NCI-H345 treated with DMSO at 0.1 percent for 48 hours (cell line): ENCODE measurements around the gene SPATA46.

Source experiments
- DNase-seq: peaks from one replicate; lab custom pipeline; 2025; ENCODE audit not compliant: unreplicated experiment; lab: John Stamatoyannopoulos, UW

Gene SPATA46

GRCh38 chr1:162375463-162375862, 1.2 kb downstream of the SPATA46 start:
- no peak for DNase-seq

- no peak for DNase-seq
Measured at GRCh38 chr1:162374406-162374805, 2.2 kb downstream of the SPATA46 start.

GRCh38 chr1:162373541-162374260, 3.0 kb downstream of the SPATA46 start:
- no peak for DNase-seq

- DNase-seq, result no peak
Measured at GRCh38 chr1:162373072-162373427, 3.6 kb downstream of the SPATA46 start.

- no peak for DNase-seq
Measured at GRCh38 chr1:162372159-162373071, 4.2 kb downstream of the SPATA46 start.

GRCh38 chr1:162371611-162372010, 5.0 kb downstream of the SPATA46 start:
- no peak for DNase-seq

GRCh38 chr1:162370721-162371120, 5.9 kb downstream of the SPATA46 start:
- no peak for DNase-seq

- no peak for DNase-seq
Measured at GRCh38 chr1:162370161-162370560, 6.5 kb downstream of the SPATA46 start.

GRCh38 chr1:162369571-162369970, 7.1 kb downstream of the SPATA46 start:
- no peak for DNase-seq

GRCh38 chr1:162368451-162368850, 8.2 kb downstream of the SPATA46 start:
- no peak for DNase-seq

GRCh38 chr1:162367772-162368171, 8.9 kb downstream of the SPATA46 start:
- DNase-seq, result no peak

- no peak for DNase-seq
Measured at GRCh38 chr1:162367073-162367472, 9.6 kb downstream of the SPATA46 start.

- DNase-seq, result no peak
Measured at GRCh38 chr1:162366671-162367070, 10.0 kb downstream of the SPATA46 start.

GRCh38 chr1:162366149-162366548, 10.5 kb downstream of the SPATA46 start:
- DNase-seq, result no peak

GRCh38 chr1:162365284-162366020, 11.2 kb downstream of the SPATA46 start:
- no peak for DNase-seq

GRCh38 chr1:162364498-162364897, 12.2 kb downstream of the SPATA46 start:
- DNase-seq, result no peak

- no peak for DNase-seq
Measured at GRCh38 chr1:162363823-162364222, 12.8 kb downstream of the SPATA46 start.

GRCh38 chr1:162361349-162361748, 15.3 kb downstream of the SPATA46 start:
- no peak for DNase-seq

GRCh38 chr1:162360874-162361260, 15.8 kb downstream of the SPATA46 start:
- DNase-seq, result no peak

GRCh38 chr1:162360237-162360873, 16.3 kb downstream of the SPATA46 start:
- no peak for DNase-seq
